ENCODE measurements around the gene FAM228A.
"Not testable (repeated sequence)": the region's sequence is repeated elsewhere in the genome, so short reads cannot be mapped to it uniquely, and the experiment has no call there.

The FAM228A gene

DNA sequence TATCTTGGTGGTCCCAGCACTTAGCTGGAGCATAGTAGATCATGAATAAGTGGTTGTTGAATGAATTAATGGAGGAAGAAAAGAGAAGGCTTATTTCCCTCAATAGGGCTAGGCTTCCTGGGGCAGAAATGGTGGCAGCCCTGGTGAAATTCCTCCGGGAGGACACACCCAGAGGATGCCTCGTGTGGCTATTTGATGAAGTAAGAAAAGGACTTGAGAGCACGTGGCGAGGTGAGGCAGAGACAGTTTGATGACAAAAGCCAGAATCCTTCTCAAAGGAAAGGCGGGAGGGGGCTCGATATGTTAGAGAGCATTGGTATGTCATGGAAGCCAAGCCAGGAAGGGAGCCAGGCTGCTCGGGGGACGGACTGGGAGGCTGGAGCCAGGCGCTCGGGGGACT, 14.7 kb downstream of the FAM228A start:
- intact Hi-C loops (cut with DNase I) = no loop called here
- DNase-seq = no peak

- intact Hi-C loops (cut with DNase I) = no loop called here
- DNase-seq = peak in 1 of 10 donors; percentile 57
These were observed 15.7 kb downstream of the FAM228A start for GRCh38 chr2:24190503-24190902.

DNA sequence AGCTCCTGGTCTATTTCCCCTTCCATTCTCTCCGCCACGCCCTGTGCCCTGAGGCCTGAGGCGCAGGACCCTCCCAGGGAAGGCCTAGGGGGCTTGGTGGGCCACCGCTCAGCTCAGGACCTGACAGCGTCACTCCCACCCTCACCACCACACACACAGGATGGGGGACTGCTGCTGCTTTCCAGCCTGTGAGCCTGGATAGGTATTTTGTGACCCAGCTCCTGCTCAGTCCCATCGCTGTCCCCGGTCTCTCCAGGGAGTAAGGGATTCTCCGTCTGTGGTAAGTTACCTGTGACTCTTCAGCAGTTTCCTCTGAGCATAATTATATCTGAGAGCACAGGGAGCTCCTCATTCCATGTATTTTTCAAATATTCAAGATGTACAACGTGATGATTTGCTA, 16.3 kb downstream of the FAM228A start:
- intact Hi-C loops (cut with DNase I) = no loop called here
- DNase-seq = no peak

- intact Hi-C loops (cut with DNase I) = no loop called here
- no peak for DNase-seq
These were observed 17.0 kb downstream of the FAM228A start for GRCh38 chr2:24191848-24192247.

DNA sequence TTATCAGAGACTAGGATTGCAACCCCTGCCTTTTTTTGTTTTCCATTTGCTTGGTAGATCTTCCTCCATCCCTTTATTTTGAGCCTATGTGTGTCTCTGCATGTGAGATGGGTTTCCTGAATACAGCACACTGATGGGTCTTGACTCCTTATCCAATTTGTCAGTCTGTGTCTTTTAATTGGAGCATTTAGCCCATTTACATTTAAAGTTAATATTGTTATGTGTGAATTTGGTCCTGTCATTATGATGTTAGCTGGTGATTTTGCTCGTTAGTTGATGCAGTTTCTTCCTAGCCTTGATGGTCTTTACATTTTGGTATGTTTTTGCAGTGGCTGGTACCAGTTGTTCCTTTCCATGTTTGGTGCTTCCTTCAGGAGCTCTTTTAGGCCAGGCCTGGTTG, 22.4 kb downstream of the FAM228A start:
- intact Hi-C loops (cut with DNase I) = not testable (repeated sequence)

DNA sequence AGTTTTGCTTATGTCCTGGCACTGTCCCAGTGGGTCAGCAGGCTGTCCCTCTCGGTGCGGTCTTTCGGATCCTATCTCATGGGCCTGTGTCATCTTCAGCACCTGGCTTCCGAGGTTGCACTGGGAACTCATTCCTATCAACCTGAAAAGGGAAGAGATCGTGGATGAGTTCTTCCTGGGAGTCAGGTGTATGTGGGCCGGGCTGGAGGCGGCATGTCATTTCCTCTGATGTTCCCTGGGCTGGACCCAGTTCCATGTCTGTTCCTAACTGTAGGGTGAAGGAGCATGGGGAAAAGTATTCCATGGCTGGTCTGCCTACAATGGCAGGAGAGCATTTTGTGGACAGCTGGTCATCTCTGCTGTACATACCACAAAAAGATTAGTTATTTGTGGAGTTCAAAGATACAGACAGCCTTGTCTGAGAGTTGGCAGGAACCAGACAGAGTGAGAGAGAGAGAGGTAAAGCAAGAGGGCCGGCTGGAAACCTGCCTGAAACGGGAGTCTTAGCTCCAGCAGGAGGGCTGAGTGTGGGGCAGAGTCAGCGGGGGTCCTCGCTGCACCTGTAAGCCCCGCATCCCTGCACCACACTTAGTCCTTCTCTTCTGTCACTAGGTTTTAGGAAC, 25.2 kb downstream of the FAM228A start:
- intact Hi-C loops (cut with DNase I) = no loop called here
- DNase-seq = no peak

More for the DNA sequence above, 22.4 kb downstream of the FAM228A start:
- not testable (repeated sequence) for DNase-seq

DNA sequence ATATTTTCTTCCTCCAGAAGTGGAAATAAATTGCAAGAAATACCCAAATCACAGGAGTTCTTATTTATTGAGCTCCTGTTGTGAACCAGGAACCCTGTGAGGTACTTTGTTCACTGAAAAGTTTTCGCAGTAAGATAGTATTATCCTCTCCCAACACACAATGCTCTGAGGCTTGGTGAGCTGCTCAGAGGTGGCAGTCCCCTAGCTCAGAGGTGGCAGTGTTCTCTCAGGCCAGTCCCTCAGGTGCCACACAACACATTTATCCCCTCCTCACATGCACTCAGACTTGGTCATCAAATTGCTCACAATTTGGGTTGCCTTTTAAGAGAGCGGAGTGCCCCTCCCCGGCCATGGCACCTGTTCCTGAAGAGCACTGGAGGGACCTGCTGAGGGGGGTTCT, 25.9 kb downstream of the FAM228A start:
- DNase-seq = no peak
- intact Hi-C loops (cut with DNase I) = no loop called here

DNA sequence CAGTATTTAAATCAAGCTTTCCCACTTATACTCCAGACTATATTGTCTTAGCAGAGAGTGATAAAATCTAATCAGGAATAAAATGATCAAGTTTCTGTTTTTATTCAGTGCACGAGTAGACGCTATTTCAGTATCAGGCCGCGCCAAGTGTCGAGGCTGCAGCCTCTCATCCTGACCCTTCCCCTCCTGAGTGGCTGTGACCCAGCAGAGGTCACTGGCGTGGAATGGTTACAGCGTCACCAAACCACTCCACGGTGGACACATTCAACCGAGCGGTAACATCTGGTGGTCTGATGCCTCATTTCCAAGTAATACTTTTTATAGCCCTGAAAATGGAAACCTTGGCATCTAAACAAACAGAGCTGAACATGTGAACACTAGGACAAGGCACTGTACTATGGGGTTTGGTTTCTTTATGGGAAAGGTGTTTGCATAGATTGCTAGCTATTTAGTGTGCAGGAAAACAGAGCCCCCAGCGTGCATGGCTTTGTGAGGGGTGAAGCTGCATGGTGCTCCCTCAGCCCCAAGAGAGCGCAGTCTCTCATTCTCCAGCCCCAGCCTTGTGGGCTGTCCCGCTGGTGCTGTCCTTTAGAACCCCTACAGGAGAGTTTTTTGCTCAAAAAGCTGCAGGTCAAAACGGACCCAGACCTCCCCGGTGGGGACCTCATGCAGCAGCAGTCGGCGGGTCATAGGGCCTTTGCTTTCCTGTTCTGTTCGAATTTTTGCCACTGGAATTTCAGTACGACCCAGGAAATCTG, 28.4 kb downstream of the FAM228A start:
- DNase-seq = peak in 1 of 10 donors; percentile 48
- intact Hi-C loops (cut with DNase I) = no loop called here

- DNase-seq = no peak
- intact Hi-C loops (cut with DNase I) = no loop called here
These were observed 28.9 kb downstream of the FAM228A start for GRCh38 chr2:24203787-24204150.

DNA sequence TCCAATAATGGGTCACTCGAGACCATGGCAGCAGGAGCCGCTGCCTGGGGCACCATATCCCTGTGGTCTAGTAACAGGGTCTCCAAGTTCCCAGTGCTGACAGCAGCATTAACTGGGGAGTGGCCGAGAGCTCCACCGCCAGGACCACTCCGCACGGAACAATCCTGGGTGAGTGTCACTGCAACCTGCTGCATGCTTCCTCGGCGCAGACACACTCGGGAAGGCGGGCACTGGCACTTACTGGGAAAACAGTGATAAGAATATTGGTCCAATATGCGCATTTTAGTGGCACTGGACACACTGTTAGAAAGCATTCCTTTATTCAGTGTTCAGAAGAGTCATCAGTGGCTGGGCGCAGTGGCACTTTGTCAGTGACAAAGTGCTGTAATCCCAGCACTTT, 29.7 kb downstream of the FAM228A start:
- intact Hi-C loops (cut with DNase I) = no loop called here
- no peak for DNase-seq

DNA sequence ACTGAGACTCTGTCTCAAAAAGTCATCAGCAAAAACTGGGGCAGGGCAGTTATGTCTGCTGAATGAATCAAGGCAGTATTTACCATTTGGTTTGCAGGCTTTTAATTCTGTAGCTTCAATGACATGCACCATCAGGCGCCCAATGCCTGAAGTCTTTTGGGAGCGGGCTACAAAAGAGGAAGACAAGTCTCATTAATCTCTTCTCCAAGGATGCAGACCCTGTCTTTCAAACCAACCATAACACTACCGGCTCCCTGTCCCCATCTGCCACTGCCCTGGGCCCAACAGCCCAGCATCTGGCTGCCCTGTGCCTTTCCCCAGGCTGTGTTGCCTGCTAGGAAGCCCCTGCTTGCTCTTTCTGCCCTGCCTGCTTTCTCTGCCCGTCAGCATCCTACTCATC, 30.3 kb downstream of the FAM228A start:
- intact Hi-C loops (cut with DNase I) = no loop called here
- no peak for DNase-seq

DNA sequence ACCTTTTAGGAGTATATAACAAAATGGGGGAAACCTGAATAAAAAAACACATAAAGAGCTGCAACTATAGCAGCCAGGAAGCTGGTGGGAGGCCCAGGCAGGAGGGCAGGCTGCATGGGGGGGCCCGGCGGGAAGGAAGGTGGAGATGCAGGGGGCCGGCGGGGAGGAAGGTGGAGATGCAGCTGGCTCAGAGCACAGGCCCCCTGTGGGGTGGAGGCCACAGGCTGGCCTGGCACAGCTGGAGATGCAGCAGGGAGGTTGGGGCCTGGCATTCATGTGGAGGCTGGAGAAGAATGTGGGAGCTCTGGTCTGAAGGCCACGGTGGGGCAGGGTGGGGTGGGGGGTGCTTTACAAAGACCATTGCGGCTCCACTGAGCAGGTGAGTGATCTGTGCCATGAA, 31.4 kb downstream of the FAM228A start:
- intact Hi-C loops (cut with DNase I) = no loop called here
- peak in 1 of 10 donors; percentile 63 for DNase-seq

DNA sequence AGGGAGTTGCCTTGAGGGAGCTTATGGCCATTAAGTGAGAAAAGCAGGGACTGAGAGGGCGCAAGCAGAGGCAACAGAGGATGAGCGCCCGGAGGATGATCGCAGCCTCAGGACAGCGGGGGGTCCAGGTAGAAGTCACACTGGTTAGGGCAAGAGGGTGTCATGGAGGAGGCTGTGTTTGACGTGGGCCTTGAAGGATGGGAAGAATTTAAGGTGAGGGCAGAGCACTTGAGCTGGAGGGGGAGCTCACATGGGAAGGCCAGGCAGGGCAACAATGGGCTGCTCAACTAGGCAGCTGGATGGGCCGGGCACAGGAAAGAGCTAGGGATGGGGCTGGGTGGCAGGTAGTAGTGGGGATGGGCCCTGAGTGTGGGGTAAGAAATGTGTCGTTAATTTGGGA, 31.9 kb downstream of the FAM228A start:
- peak in 1 of 10 donors; percentile 29 for DNase-seq
- intact Hi-C loops (cut with DNase I) = no loop called here

GRCh38 chr2:24207359-24207758, 32.5 kb downstream of the FAM228A start:
- intact Hi-C loops (cut with DNase I) = no loop called here
- DNase-seq = peak in 1 of 10 donors; percentile 74

- peak in 1 of 10 donors; percentile 79 for DNase-seq
- intact Hi-C loops (cut with DNase I) = no loop called here
These were observed 33.6 kb downstream of the FAM228A start for GRCh38 chr2:24208490-24208889.

DNA sequence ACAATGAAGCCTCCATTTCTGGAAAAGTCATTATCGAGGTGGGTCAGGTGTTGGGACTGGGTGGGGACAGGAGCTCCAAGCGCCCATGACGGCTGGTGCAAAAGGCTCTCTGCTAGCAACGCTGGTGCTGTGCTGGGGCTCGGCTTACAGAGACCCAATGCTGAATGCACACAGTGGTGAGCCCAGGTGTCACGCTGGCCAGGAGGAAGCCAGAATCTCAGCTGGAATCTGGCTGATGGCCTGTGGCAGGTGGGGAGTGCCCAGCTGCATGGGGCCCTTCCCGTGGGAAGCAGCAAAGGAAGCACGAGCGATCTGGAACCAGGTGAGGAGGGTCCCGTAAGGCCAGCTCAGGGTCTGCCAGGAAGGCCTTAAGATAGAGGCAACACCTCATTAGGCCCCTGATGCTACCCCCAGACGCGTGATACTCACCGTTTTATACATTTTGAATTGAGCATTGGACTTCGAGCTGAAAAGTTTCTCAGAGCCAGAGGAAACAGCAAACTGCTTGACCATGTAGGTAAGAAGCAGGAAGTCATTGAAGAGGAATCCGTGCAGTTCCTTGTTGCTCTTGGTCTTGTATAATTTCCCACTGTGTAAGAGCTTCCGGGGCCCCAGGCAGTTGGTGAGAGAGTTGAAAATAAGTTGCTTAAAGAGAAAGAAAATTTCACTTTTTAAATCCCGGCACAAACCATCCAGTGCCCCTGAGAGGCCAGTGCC, 34.7 kb downstream of the FAM228A start:
- intact Hi-C loops (cut with DNase I) = no loop called here
- DNase-seq = peak in 1 of 10 donors; percentile 73

DNA sequence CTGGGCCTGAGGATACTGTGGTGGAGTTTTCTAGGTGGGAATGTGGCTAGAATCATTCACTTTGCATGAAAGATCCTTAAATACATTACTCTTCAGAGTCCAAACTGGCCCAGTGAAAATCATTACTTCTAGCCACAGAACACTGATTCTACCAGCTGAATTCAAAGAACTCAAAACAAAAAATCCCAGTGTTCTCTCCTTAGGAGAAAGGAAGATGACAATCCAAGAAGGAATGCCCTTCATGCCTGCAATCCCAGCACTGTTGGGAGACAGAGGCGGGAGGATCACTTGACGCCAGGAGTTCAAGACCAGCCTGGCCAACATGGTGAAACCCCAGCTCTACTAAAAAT, 35.2 kb downstream of the FAM228A start:
- DNase-seq = no peak
- intact Hi-C loops (cut with DNase I) = no loop called here

DNA sequence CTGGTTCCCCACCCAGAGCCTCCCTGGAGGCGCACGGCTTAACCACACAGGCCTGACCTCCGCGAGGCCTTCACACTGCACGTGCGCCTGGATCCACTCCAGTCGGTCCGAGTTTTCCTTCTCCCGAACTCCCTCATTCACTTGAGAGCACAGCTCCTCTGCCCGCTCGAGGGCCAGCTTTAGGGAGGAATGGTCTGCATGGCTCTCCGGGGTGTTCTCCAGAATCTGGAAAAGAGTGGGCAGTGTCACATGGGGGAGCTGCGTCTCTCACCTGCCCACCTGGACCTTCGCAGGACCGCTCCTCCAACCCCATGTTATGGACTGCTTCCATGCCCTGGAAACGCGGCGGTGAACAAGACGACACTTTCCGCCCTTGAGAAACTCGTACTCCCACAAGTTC, 35.9 kb downstream of the FAM228A start:
- intact Hi-C loops (cut with DNase I) = no loop called here
- DNase-seq = peak in 1 of 10 donors; percentile 70

DNA sequence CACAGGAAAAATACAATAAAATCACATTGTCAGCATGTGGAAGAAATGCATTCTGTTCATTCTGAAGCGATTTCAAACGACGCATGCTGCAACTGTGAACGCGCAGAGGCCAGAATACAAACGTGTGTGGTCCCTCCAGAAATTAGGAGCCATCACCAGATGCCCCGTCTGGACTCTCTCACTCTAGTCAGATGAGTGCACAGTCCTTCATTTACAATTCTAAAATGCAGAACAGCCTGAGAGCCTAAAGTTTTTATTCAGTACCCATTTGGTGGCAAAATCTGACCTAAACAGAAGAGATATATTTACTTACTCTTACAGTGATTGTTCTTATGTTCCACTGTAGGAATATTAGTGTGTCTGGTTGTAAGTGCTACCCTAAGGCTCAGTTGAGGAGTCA, 36.6 kb downstream of the FAM228A start:
- intact Hi-C loops (cut with DNase I) = no loop called here

DNA sequence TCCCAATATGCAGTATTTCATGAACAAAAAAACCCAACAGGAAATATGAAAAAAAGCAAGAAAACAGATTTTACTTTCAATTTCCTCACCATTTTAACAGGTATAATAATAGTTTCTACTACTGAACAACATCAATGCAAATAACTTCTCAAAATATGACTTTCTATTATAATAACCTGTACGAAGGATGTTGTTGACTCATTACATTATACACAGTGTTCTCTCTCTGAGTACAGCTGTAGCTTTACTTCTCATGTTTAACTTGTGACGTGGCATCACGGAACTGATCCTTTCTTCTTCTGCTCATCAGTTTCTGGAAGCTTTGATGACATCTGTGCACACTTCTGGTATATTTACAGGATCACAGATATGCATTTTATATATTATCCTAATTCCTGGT, 40.0 kb downstream of the FAM228A start:
- DNase-seq = no peak
- intact Hi-C loops (cut with DNase I) = no loop called here

More for the DNA sequence above, 36.6 kb downstream of the FAM228A start:
- no peak for DNase-seq

DNA sequence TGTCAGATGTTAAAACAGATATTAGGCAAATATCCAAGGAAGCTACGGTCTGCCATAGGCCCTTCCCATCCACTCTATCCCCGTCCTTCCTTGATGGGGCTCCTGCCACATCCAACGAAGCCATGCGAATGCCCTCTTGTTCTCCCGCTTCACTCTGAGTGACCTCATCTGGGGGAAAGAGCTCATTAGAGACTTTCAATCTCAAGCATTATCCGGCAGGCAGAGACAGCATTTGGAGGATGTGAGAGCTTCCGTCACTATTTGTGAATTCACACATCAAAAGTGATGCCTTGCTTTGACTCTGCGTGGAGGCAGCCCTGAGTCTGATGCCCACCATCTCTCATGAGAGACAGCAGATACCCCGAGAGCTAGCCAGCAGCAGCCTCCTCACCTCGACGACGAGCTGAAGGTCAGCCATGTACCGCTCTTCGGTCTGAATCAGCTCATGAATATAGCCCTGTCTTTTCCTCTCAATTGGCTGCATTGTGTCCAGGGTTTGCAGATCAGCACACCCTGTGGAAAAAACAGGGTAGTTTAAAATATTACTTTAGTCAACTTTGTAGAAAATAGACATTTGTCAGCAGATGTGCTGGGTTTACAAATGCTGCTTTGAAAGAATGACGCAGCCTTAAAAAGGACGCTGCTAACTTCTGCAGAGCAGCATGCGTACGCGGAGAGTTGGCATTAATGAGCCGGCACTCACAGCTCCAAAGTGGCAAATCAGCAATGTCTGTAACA, 45.9 kb downstream of the FAM228A start:
- intact Hi-C loops (cut with DNase I) = no loop called here
- peak in 2 of 10 donors; percentile 28 to 85 for DNase-seq
